Measurements from ENCODE around the gene TUFM.

TUFM gene

DNA sequence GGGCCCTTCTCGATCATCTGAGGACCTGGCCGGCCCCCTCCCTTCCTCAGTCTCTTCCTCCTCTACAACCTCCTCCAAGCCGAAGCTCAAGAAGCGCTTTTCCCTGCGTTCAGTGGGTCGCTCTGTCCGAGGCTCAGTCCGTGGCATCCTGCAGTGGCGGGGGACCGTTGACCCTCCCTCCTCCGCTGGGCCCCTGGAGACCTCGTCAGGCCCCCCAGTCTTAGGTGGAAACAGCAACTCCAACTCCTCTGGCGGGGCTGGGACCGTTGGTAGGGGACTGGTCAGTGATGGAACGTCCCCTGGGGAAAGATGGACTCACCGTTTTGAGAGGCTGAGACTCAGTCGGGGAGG lies 20.3 kb upstream of the TUFM start:
- Histone ChIP-seq H3K23ac (ENCODE audit: low read depth, low read length, poor library complexity) (no peak overlapping the region), H3K36me3 (replicated peaks in 1 of 2; ENCODE audit: control insufficient read depth in 2 of 2, insufficient read depth in 2 of 2, low read length in 2 of 2) (peaks cover 31 to 53% of the 10 kb centered on the region in 2 donors), H2BK15ac (ENCODE audit: low read length) (no peak overlapping the region), H3K4me3 (ENCODE audit: low read length in 2 of 2) (no peak overlapping the region), H3K4me1 (ENCODE audit: control insufficient read depth in 2 of 2, insufficient read depth in 1 of 2, low read depth in 1 of 2, low read length in 2 of 2) (peaks cover 6 to 12% of the 10 kb centered on the region in 2 donors), H4K8ac (ENCODE audit: low read depth, low read length) (no peak overlapping the region), H2BK120ac (ENCODE audit: low read depth, low read length) (no peak overlapping the region), H3K79me1 (ENCODE audit: low read depth, low read length) (peaks cover 21% of the 10 kb centered on the region), H4K91ac (ENCODE audit: low read depth, low read length, poor library complexity) (no peak overlapping the region), H2AFZ (ENCODE audit: low read length) (no peak overlapping the region), H3K4me2 (ENCODE audit: insufficient read depth, low read length, poor library complexity, severe bottlenecking) (no peak overlapping the region), H3K27ac (replicated peaks; ENCODE audit: low read length) (no peak overlapping the region), H3K4ac (ENCODE audit: low read length) (no peak overlapping the region), H3K18ac (ENCODE audit: low read length) (no peak overlapping the region), H3K9ac (ENCODE audit: low read depth, low read length, poor library complexity) (no peak overlapping the region), H2AK5ac (ENCODE audit: low read depth, low read length) (no peak overlapping the region), H2BK5ac (ENCODE audit: low read length) (no peak overlapping the region), H2BK12ac (ENCODE audit: low read length) (no peak overlapping the region), H3K9me3 (replicated peaks in 1 of 2; ENCODE audit: control insufficient read depth in 2 of 2, insufficient read depth in 1 of 2, low read depth in 1 of 2, low read length in 2 of 2) (peaks cover 0 to 2% of the 10 kb centered on the region in 2 donors), H3K14ac (ENCODE audit: low read length) (no peak overlapping the region), H3K27me3 (ENCODE audit: control insufficient read depth in 3 of 3, insufficient read depth in 3 of 3, low read depth in 1 of 3, low read length in 3 of 3) (no peaks in the 10 kb centered on the region)
- no CpG with 5 or more reads among the region's 17 CpGs for WGBS, 2 donors (ENCODE audit: extremely low coverage in 2 of 2, insufficient read length in 2 of 2, insufficient replicate concordance in 1 of 2)
- DNase-seq (ENCODE audit: low spot score) = no peak

DNA sequence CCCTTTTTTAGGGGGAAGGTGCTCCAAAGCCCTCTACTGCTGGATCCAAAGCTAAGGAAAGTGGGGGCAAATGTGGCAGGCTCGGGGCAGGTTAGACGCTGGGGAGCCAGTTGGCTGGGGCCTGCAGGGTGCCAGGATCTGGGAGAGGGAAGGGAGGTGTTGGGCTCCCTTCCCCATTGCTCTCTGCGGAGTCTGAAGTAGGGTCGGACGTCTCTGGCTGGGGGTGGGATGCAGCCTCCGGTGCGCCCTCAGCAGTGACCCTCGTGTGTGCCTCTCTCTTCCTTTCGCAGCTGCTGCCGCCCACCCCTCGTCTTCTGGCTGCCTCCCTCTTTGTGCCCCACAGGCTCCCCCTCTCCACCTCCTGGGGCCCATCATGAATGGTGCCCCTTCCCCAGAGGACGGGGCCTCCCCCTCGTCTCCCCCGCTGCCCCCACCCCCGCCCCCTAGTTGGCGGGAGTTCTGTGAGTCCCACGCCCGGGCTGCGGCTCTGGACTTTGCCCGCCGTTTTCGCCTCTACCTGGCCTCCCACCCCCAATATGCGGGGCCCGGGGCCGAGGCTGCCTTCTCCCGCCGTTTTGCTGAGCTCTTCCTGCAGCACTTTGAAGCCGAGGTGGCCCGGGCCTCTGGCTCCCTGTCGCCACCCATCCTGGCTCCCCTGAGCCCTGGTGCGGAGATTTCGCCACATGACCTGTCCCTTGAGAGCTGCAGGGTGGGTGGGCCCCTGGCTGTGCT lies 19.7 kb upstream of the TUFM start:
- Histone ChIP-seq H3K23ac (ENCODE audit: low read depth, low read length, poor library complexity) (no peak overlapping the region), H3K4me2 (ENCODE audit: insufficient read depth, low read length, poor library complexity, severe bottlenecking) (no peak overlapping the region), H2BK15ac (ENCODE audit: low read length) (no peak overlapping the region), H2BK5ac (ENCODE audit: low read length) (no peak overlapping the region), H2AFZ (ENCODE audit: low read length) (no peak overlapping the region), H3K14ac (ENCODE audit: low read length) (no peak overlapping the region), H2AK5ac (ENCODE audit: low read depth, low read length) (no peak overlapping the region), H3K9me3 (replicated peaks in 1 of 2; ENCODE audit: control insufficient read depth in 2 of 2, insufficient read depth in 1 of 2, low read depth in 1 of 2, low read length in 2 of 2) (peaks cover 0 to 2% of the 10 kb centered on the region in 2 donors), H3K4me3 (ENCODE audit: low read length in 2 of 2) (peak overlapping the region in 1 of 2 donors; percentile 11), H4K91ac (ENCODE audit: low read depth, low read length, poor library complexity) (no peak overlapping the region), H4K8ac (ENCODE audit: low read depth, low read length) (no peak overlapping the region), H3K9ac (ENCODE audit: low read depth, low read length, poor library complexity) (no peak overlapping the region), H3K4me1 (ENCODE audit: control insufficient read depth in 2 of 2, insufficient read depth in 1 of 2, low read depth in 1 of 2, low read length in 2 of 2) (peaks cover 6 to 12% of the 10 kb centered on the region in 2 donors), H3K4ac (ENCODE audit: low read length) (no peak overlapping the region), H3K36me3 (replicated peaks in 1 of 2; ENCODE audit: control insufficient read depth in 2 of 2, insufficient read depth in 2 of 2, low read length in 2 of 2) (peaks cover 29 to 47% of the 10 kb centered on the region in 2 donors), H3K79me1 (ENCODE audit: low read depth, low read length) (peaks cover 21% of the 10 kb centered on the region), H3K27ac (replicated peaks; ENCODE audit: low read length) (no peak overlapping the region), H2BK12ac (ENCODE audit: low read length) (no peak overlapping the region), H3K27me3 (ENCODE audit: control insufficient read depth in 3 of 3, insufficient read depth in 3 of 3, low read depth in 1 of 3, low read length in 3 of 3) (no peaks in the 10 kb centered on the region), H2BK120ac (ENCODE audit: low read depth, low read length) (no peak overlapping the region), H3K18ac (ENCODE audit: low read length) (no peak overlapping the region)
- no peak for DNase-seq (ENCODE audit: low spot score)
- no CpG with 5 or more reads among the region's 32 CpGs for WGBS, 2 donors (ENCODE audit: extremely low coverage in 2 of 2, insufficient read length in 2 of 2, insufficient replicate concordance in 1 of 2)

DNA sequence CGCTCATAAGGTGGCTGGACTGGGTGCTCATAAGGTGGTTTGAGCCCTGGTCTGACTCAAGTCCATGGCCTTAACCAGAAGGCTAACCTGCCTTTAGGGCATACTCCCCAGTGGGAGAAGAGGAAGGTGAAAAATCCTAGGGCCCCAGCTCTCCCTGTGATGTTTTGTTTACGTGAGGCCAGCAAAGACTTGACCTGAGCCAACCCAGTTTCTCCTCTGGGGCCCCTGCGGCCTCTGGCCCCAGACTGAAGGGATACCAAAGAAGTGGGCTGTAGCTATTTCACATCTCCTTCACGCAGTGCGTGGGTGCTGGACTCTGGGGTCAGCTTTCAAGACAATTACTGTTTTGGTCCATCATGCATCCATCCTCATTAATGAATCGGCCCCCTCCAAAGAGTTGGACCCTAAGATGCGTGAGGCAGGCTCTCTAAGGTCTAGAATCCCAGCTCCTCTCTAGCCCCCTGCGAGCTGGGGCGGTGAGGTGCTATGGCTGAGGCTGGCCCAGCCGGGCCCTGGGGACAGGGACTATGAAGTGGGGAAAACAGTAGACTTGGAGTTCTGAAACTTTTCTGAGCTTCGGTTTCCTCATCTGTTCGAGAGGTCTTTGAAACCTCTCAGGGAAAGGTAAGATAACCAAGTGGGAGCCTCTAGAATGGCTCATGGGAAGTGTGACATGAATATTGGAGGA lies 19.0 kb upstream of the TUFM start:
- DNase-seq (ENCODE audit: low spot score) = no peak
- Histone ChIP-seq H3K36me3 (replicated peaks in 1 of 2; ENCODE audit: control insufficient read depth in 2 of 2, insufficient read depth in 2 of 2, low read length in 2 of 2) (peaks cover 23 to 40% of the 10 kb centered on the region in 2 donors), H3K9ac (ENCODE audit: low read depth, low read length, poor library complexity) (no peak overlapping the region), H2AFZ (ENCODE audit: low read length) (no peak overlapping the region), H3K79me1 (ENCODE audit: low read depth, low read length) (peaks cover 21% of the 10 kb centered on the region), H3K27ac (replicated peaks; ENCODE audit: low read length) (no peak overlapping the region), H3K4me2 (ENCODE audit: insufficient read depth, low read length, poor library complexity, severe bottlenecking) (no peak overlapping the region), H2BK15ac (ENCODE audit: low read length) (no peak overlapping the region), H2BK120ac (ENCODE audit: low read depth, low read length) (no peak overlapping the region), H3K4ac (ENCODE audit: low read length) (no peak overlapping the region), H3K27me3 (ENCODE audit: control insufficient read depth in 3 of 3, insufficient read depth in 3 of 3, low read depth in 1 of 3, low read length in 3 of 3) (no peaks in the 10 kb centered on the region), H4K8ac (ENCODE audit: low read depth, low read length) (no peak overlapping the region), H3K4me1 (ENCODE audit: control insufficient read depth in 2 of 2, insufficient read depth in 1 of 2, low read depth in 1 of 2, low read length in 2 of 2) (peaks cover 6 to 12% of the 10 kb centered on the region in 2 donors), H3K9me3 (replicated peaks in 1 of 2; ENCODE audit: control insufficient read depth in 2 of 2, insufficient read depth in 1 of 2, low read depth in 1 of 2, low read length in 2 of 2) (peaks cover 0 to 2% of the 10 kb centered on the region in 2 donors), H3K23ac (ENCODE audit: low read depth, low read length, poor library complexity) (no peak overlapping the region), H4K91ac (ENCODE audit: low read depth, low read length, poor library complexity) (no peak overlapping the region), H3K18ac (ENCODE audit: low read length) (no peak overlapping the region), H2BK12ac (ENCODE audit: low read length) (no peak overlapping the region), H3K14ac (ENCODE audit: low read length) (no peak overlapping the region), H2AK5ac (ENCODE audit: low read depth, low read length) (no peak overlapping the region), H3K4me3 (ENCODE audit: low read length in 2 of 2) (peak overlapping the region in 1 of 2 donors; percentile 99), H2BK5ac (ENCODE audit: low read length) (no peak overlapping the region)
- WGBS, 2 donors (ENCODE audit: extremely low coverage in 2 of 2, insufficient read length in 2 of 2, insufficient replicate concordance in 1 of 2) = no CpG with 5 or more reads among the region's 12 CpGs
